ENCODE measurements around the gene WHRN. TPM values are rescaled to one million over a fixed set of nuclear protein-coding genes. Genes with fewer than 3 reads are reported as not detected.

The WHRN gene
- total and polyA plus RNA-seq, 2 of the 8 experiments (the other 6 are each of a cell fraction or from before 2014, with no cell fraction given) = 4.4 to 7.7 TPM

DNA sequence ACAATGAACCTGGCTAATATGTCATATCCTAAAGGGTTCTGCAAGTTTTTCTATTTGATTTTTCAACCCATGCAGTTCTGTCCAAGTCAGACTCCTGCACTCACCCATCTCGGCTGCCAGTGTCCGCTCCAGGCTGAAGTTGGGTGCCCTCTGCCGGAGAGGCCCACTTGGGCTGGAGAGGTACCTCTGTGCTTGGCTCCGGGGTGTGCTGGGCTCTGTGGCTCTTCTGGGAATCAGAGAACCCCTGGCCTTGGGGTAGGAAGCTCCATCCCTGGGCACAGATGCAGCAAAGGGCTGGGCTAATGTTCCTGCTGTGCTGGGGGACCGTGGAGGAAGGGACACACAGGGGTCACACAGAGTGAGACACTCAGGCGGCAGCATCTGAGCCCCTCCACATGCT is 149.5 kb downstream of the WHRN start (continued):
- TF ChIP-seq, protein P1, sequence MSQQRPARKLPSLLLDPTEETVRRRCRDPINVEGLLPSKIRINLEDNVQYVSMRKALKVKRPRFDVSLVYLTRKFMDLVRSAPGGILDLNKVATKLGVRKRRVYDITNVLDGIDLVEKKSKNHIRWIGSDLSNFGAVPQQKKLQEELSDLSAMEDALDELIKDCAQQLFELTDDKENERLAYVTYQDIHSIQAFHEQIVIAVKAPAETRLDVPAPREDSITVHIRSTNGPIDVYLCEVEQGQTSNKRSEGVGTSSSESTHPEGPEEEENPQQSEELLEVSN (IDR thresholded peaks at IDR 0.05) = no peak
- TF ChIP-seq TCF12 (IDR thresholded peaks at IDR 0.05; ENCODE audit: low read depth, low read length) (no peak), CTBP2 (IDR thresholded peaks at IDR 0.05; ENCODE audit: borderline replicate concordance, insufficient read depth, insufficient read length, low read length) (no peak), CEBPB (IDR thresholded peaks at IDR 0.05; ENCODE audit: low read depth, low read length) (no peak), PHF8 (conservative IDR thresholded peaks at IDR 0.05; ENCODE audit: low read depth, low read length) (no peak)

Small RNA genes within 50 kb of the gene (small RNA-seq; reads per million reads assigned to genes)
- not detected for gene AL138895.2 (ENCODE audit: insufficient read depth)

Other genes starting within 250 kb of the WHRN start
- gene ORM1, start 182.4 kb downstream of the WHRN start, total RNA-seq (2021; fragmentation: NEBNext Ultra II Directional; extraction: Animal tissue kit (Norgen Biotek cat#: 25700)) = not detected in 2 replicates
- gene ORM1, start 182.4 kb downstream of the WHRN start, polyA plus RNA-seq (2011; rRNA removed) = 0.32 TPM in 1 of 2 replicates, not detected in the other
- 0.90 TPM in 1 of 2 replicates, not detected in the other for gene ORM2, start 175.6 kb downstream of the WHRN start, total RNA-seq (2021; fragmentation: NEBNext Ultra II Directional; extraction: Animal tissue kit (Norgen Biotek cat#: 25700))
- gene ORM2, start 175.6 kb downstream of the WHRN start, polyA plus RNA-seq (2011; rRNA removed) = 0.66 and 1.3 TPM in 2 replicates
- gene AKNA, start 117.5 kb downstream of the WHRN start, total RNA-seq (2021; fragmentation: NEBNext Ultra II Directional; extraction: Animal tissue kit (Norgen Biotek cat#: 25700)) = 25.9 and 27.4 TPM in 2 replicates
- 21.0 and 28.3 TPM in 2 replicates for gene AKNA, start 117.5 kb downstream of the WHRN start, polyA plus RNA-seq (2011; rRNA removed)
- gene ATP6V1G1, start 82.3 kb upstream of the WHRN start, total RNA-seq (2021; fragmentation: NEBNext Ultra II Directional; extraction: Animal tissue kit (Norgen Biotek cat#: 25700)) = 112 and 114 TPM in 2 replicates
- 76.5 and 124 TPM in 2 replicates for gene ATP6V1G1, start 82.3 kb upstream of the WHRN start, polyA plus RNA-seq (2011; rRNA removed)
- gene TMEM268, start 105.8 kb upstream of the WHRN start, total RNA-seq (2021; fragmentation: NEBNext Ultra II Directional; extraction: Animal tissue kit (Norgen Biotek cat#: 25700)) = 7.7 and 9.8 TPM in 2 replicates
- gene TMEM268, start 105.8 kb upstream of the WHRN start, polyA plus RNA-seq (2011; rRNA removed) = 8.3 and 11.4 TPM in 2 replicates
- not detected in 2 replicates for gene TEX53, start 152.3 kb upstream of the WHRN start, total RNA-seq (2021; fragmentation: NEBNext Ultra II Directional; extraction: Animal tissue kit (Norgen Biotek cat#: 25700))
- not detected in 2 replicates for gene TEX53, start 152.3 kb upstream of the WHRN start, polyA plus RNA-seq (2011; rRNA removed)
- not detected in 2 replicates for gene TEX48, start 176.7 kb upstream of the WHRN start, total RNA-seq (2021; fragmentation: NEBNext Ultra II Directional; extraction: Animal tissue kit (Norgen Biotek cat#: 25700))
- not detected in 2 replicates for gene TEX48, start 176.7 kb upstream of the WHRN start, polyA plus RNA-seq (2011; rRNA removed)

Measured in H1 (cell line).